ENCODE results near the gene ZKSCAN4. TPM values are rescaled to one million over a fixed set of nuclear protein-coding genes. Genes with fewer than 3 reads are reported as not detected.

Gene ZKSCAN4
- total RNA-seq, result 4.0 and 4.5 TPM in 2 replicates

GRCh38 chr6:28252009-28252975, at the start of gene ZKSCAN4:
TSS of gene ZKSCAN4 (minus strand) at chr6:28252269. CDS start at chr6:28251980, 289 bp downstream.

GRCh38 chr6:28281288-28282064, 29.4 kb upstream of the ZKSCAN4 start, which contains the start of gene PGBD1:
TSS of gene PGBD1 (plus strand) at chr6:28281572. CDS start at chr6:28283814, 2,242 bp downstream.

GRCh38 chr6:28266962-28267694, 15.1 kb upstream of the ZKSCAN4 start, which contains the start of gene ZSCAN26:
TSS of gene ZSCAN26 (plus strand) at chr6:28267143. CDS start at chr6:28271920, 4,777 bp downstream.

GRCh38 chr6:28258877-28259777, 7.1 kb upstream of the ZKSCAN4 start, which contains the start of gene NKAPL:
TSS of gene NKAPL (plus strand) at chr6:28259297. CDS start at chr6:28259372, 75 bp downstream.

GRCh38 chr6:28225056-28225834, 26.8 kb downstream of the ZKSCAN4 start, which contains the start of gene ZSCAN9:
TSS of gene ZSCAN9 (plus strand) at chr6:28225275. CDS start at chr6:28227085, 1,810 bp downstream.

Other genes starting within 250 kb of the ZKSCAN4 start
- gene ZNF165, start 171.7 kb downstream of the ZKSCAN4 start, total RNA-seq, result 0.34 and 0.45 TPM in 2 replicates
- 1.7 and 1.8 TPM in 2 replicates for gene ZSCAN16, start 127.7 kb downstream of the ZKSCAN4 start, total RNA-seq
- 5.2 and 5.5 TPM in 2 replicates for gene ZKSCAN8, start 110.4 kb downstream of the ZKSCAN4 start, total RNA-seq
- 8.1 and 10.4 TPM in 2 replicates for gene ZSCAN9, start 27.0 kb downstream of the ZKSCAN4 start, total RNA-seq
- gene NKAPL, start 7.0 kb upstream of the ZKSCAN4 start, total RNA-seq, result 0.89 and 1.3 TPM in 2 replicates
- 11.0 and 11.9 TPM in 2 replicates for gene ZSCAN26, start 14.9 kb upstream of the ZKSCAN4 start, total RNA-seq
- 5.9 and 7.1 TPM in 2 replicates for gene PGBD1, start 29.3 kb upstream of the ZKSCAN4 start, total RNA-seq
- gene ZSCAN31, start 83.9 kb upstream of the ZKSCAN4 start, total RNA-seq, result 0.84 and 0.89 TPM in 2 replicates
- gene ZKSCAN3, start 97.7 kb upstream of the ZKSCAN4 start, total RNA-seq, result 2.7 and 3.3 TPM in 2 replicates
- 3.4 and 5.5 TPM in 2 replicates for gene ZSCAN12, start 147.5 kb upstream of the ZKSCAN4 start, total RNA-seq
- gene ZSCAN23, start 191.2 kb upstream of the ZKSCAN4 start, total RNA-seq, result 1.5 and 2.5 TPM in 2 replicates